GM12872 (cell line): Measurements from ENCODE around the gene WDFY1.

ENCODE experiments used
- CTCF ChIP-seq: IDR thresholded peaks from 3 replicates; pipeline ENCODE4 v1.5.1; 2011; ENCODE audit warnings: low read depth, mild to moderate bottlenecking, low read length, moderate library complexity; ENCODE audit not compliant: insufficient read depth

WDFY1 gene

GRCh38 chr2:223928113-223929006 lies 16.8 kb downstream of the WDFY1 start:
- TF ChIP-seq CTCF: no peak

GRCh38 chr2:223925106-223925505 lies 20.0 kb downstream of the WDFY1 start:
- TF ChIP-seq CTCF: no peak

GRCh38 chr2:223923976-223924375 lies 21.2 kb downstream of the WDFY1 start:
- TF ChIP-seq CTCF: no peak

- no peak for TF ChIP-seq CTCF
Measured at GRCh38 chr2:223922308-223922707, 22.8 kb downstream of the WDFY1 start.

- TF ChIP-seq CTCF: no peak
Measured at GRCh38 chr2:223921204-223921603, 23.9 kb downstream of the WDFY1 start.

- no peak for TF ChIP-seq CTCF
Measured at GRCh38 chr2:223920109-223920508, 25.0 kb downstream of the WDFY1 start.

GRCh38 chr2:223918671-223919134 lies 26.4 kb downstream of the WDFY1 start:
- TF ChIP-seq CTCF: no peak
